Measurements from ENCODE around the gene GLDN.
A peak's percentile ranks its signal among the peaks of the same experiment; 100 is the strongest.
"Not testable (repeated sequence)": the region's sequence is repeated elsewhere in the genome, so short reads cannot be mapped to it uniquely, and the experiment has no call there.

GLDN gene

DNA sequence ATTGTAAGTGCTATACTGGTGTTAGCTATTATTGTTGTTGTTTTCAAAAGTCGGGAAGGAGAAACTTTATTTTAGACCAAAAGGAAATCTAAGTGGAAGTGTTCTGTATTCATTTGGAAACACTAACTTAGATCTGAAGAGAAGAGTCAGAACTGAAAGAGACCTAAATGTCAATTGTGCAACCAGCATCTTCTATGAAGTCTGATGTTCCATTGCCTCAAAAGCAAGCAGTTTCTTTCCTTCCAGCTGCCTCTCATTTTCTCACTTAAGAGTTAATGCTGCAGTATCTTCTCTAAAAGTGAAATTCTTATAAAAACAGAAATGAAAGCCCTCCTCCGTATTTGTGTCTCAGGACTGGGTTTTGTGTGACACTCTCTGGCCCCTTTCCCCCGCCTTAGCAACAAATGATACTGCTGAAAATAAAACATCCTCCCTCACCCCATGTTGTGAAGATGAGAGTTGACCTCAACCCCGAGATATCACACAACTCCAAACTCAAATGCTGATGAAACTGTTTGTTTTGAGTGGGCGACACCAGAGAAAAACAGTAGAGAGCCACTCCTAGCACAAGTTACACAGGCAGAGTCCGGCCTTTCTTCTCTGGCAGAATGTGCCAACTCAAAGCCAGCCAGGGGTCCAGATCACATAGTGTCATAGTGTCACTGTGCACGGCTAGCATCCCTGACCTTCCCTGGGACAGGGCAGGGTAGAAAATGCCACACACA lies 48.9 kb downstream of the GLDN start:
- DNase-seq, result no peak

- DNase-seq, result peak; percentile 18
Observed at GRCh38 chr15:51390966-51391422, 49.5 kb downstream of the GLDN start.

DNA sequence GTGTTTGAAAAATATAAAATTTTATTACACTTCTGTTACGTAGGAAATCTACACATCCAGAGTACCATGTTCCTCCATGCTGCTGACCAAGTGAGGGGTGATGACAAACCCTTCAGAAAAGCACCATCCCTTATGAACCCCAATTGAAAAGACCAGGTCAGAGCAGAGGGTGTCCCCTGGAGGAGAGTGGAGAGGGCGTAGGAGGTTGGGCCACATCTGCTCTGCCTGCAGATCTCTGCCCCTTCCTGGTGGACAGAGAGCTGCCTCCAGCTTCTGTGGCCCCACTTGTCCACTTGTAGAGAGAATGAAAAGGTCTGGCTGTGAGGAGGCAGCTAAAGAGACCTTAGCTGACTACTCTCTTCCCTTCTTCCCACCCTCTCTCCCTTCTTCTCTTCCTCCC lies 55.5 kb downstream of the GLDN start:
- DNase-seq, result no peak

DNA sequence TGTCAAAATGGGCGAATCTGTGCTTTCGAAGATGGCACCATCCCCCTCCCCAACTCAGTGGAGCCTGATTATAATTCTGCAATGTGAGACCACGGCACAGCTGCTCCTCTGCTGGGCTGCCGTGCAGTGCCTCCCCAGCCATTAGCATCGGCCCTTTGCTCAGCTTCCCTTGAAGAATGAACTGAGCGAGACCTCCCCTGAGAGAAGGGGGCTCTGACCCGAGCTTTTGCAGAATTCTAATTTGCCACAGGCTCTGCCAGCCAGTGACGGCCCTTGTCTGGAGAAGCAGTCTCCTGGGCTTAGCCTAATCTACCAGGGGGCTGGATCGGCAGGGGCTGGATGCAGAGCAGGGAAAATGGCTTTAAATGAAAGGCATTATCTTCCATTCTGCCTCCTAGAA lies 57.2 kb downstream of the GLDN start:
- peak; percentile 21 for DNase-seq

DNA sequence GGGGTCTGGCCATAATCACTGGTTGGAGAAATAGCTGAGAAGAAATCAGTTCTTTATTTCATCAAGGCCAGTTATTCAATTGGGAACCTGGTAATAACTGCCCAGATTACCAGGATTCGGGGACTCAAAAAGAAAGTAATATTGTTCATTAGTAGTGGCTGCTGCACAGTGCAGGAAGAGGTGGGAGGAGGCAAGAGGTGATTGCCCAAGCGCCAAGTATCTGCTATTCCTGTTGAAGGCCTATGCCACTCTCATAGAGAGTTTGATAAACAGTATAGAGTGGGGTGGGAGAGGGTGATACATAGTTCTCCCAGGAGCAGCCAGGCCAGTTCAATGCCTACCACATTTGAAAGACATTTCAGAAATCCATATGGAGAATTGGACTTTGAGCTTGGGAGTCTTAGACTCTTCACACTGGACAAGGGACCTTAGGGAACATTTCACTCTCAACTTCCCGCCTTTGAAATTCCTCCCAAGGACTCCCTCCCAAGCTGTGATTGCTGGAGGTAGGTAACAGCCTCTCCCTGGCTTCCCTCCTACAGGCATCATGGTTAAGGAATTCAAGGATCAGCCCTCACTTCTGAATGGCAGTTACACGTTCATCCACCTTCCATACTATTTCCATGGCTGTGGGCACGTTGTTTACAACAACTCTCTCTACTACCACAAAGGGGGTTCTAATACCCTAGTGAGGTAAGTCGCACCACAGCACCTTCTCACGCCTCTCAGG lies 59.8 kb downstream of the GLDN start:
- DNase-seq, result no peak

DNA sequence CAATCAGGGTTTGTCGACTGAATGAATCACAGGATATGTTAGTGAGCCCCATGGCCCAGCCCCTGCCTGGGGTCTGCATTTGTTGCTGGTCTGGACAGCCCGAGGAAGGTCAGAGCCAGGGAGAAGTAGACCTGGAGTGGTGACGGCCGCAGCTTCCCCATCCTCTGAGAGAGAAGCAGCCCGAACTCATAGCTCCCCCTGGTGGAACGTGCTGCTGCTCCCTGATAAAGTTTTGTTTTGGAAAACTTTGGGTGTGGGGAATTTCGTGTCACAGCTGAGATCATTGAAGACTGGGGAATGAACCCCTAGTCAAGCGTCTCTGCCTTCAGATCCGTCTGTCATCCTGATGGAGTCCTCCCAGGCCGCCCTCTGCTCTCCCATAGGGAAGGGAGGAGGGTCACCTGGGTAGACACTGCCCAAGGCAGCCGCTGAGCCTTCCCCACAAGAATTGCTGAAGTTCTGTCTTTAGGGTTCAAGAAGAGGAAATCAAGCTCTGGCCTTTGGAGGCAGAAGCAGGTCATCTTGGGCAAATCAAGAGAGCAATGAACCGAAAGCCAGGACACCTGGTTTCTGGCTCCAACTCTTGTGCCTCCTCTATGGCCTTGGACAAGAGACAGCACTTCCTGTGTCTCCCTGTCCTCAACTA lies 60.5 kb downstream of the GLDN start:
- DNase-seq, result no peak

DNA sequence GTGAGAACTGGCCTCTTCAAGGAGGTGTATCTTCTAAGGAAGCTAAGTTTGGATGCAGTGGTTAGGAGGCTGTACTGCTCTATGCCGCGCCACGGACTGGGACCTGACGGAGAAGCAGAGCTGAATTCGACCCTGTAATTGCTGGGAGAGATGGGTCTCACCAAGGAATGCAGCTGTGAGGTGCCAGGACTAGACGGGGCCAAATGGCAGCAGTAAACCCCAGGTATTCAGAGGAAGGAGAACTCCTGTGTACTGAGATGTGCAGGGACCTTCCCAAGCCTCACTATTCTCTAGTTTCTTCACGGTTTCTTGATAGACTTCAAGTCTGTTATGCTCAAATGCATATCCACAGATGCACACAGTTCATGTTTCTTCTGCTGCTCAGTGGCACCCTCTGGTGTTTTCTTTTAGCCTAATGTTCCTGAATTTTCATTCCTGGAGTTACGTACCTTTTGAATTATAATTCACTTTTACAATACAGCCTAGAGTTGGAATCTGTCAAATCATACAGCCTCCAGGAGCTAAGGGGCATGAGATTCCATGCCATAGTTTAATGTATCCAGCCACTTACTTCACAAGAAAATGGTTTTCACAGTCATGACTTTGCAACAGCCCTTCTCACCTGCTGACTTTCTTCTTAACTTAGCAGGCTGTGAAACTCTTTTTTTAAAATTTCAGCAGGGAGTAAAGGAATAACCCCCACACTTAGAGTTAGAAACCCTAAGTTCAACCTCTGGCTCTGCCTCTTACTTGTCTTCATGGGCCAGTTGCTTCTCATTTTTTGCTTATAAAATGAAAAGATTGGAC lies 61.8 kb downstream of the GLDN start:
- DNase-seq, result peak; percentile 54

GRCh38 chr15:51403946-51404695 lies 62.7 kb downstream of the GLDN start:
- no peak for DNase-seq

DNA sequence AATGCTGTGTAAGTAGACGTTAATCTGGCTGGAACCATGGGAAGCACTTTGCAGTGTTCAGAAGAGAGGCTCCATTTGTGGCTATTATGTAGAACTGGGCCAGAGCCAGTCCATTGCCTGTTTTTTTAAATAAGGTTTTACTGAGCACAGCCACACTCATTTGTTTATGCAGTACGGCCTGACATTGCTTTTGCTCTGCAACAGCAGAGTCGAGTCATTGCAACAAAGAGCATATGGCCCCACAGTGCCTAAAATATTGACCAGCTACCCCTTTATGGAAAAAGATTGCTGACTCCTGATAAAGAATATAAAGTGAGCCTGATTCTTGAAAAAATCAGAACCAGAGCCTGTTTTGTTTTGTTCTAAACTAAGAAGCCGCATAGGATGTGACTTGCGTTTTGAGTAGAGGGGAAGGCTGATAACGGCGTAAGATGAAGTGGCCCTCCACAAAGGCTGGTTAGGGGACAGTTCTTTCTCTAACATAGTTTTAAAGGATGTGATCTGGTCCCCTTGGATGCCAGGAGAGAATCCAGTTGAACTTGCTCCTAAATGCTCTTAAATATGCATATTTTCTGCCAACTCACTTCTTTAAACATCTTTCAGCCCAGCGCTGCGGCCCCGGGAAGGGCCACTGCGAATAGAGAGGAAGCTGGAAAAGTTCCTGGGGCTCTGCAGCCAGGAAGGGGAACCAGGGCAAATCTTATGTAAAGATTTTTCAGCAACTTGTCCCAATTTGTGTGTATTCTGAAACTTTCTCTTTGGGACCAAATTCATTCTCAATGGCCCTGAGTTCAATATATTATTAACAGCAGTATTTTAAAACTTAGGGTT lies 64.5 kb downstream of the GLDN start:
- no peak for DNase-seq

DNA sequence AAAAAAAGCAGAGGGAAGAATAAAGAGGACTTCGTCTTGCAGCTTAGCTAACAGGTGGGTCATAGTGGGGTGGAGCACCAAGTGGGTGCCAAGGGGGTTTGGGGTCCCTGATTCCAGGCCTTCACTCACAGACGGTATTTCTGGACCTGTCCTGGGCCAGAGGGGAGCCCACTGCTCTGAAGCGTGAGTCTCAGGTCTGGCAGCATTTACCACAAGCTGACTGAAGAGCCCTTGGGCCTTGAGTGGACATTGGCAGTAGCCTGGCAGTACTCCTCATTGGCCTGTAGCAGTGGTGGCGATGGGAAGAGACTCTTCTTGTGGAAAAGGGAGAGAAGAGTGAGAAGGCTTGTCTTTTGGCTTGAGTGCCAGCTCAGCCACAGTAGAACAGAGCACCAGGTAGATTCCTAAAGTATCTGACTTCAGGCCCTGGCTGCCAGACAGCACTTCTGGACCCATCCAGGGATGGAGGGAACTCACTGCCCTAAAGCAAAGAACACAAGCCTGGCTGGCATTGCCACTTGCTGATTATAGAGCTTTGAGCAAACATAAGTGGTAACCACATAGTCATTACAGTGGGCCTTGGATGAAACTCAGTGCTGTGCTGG lies 72.9 kb downstream of the GLDN start:
- DNase-seq, result no peak

- DNase-seq, result no peak
Observed at GRCh38 chr15:51416129-51416528, 74.7 kb downstream of the GLDN start.

- not testable (repeated sequence) for DNase-seq
Observed at GRCh38 chr15:51423040-51423439, 81.6 kb downstream of the GLDN start.

DNA sequence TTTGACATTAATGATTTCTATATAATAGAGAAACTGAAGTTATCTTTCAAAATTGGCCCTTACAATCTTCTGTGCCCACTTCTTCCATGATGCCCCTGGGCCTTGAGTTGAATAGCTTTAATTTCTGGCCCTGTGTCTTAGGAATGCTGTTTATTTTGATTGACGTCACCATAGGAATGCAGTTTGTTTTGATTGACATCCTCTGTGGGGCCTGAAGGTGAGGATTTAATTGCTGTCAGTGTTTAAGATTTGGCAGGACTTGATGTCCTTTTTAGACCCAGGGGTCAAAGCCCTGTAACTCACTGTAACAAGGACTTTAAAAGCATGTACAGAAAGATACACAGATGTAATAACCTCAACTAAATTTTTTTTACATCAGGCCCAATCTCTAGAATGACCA lies 83.3 kb downstream of the GLDN start:
- no peak for DNase-seq

GRCh38 chr15:51425517-51426040 lies 84.1 kb downstream of the GLDN start:
- DNase-seq, result peak; percentile 48

DNA sequence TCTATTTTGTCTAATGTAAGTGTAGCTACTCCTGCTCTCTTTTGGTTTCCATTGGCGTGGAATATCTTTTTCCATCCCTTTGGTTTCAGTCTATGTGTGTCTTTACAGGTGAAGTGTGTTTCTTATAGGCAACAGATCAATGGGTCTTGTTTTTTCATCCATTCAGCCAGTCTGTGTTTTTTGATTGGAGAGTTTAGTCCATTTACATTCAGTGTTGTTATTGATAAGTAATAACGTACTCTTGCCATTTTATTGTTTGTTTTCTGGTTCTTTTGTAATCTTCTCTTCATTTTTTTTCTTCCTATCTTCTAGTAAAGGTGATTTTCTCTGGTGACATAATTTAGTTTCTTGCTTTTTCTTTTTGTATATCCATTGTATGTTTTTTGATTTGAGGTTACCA lies 97.1 kb downstream of the GLDN start:
- no peak for DNase-seq

- DNase-seq, result no peak
Observed at GRCh38 chr15:51443282-51443914, 101.9 kb downstream of the GLDN start.

DNA sequence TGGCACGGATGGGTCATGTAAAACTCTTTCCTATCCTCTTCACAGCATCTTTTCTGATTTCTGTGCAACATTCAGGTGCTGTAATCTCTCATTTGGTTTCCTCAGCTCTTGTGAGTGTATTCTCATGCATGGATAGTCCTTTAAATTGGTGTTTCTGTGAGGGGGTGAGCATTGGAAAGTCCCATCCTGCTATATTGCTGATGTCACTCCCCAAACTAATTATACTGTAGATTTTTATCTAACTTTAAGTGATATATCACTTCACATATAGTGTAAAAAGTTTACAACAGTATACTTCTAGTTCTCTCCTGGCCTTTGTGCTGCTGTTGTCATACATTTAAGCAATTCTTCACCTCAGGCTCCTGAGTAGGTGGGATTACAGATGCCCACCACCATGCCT lies 102.7 kb downstream of the GLDN start:
- no peak for DNase-seq

- DNase-seq, result no peak
Observed at GRCh38 chr15:51444807-51445206, 103.4 kb downstream of the GLDN start.

DNA sequence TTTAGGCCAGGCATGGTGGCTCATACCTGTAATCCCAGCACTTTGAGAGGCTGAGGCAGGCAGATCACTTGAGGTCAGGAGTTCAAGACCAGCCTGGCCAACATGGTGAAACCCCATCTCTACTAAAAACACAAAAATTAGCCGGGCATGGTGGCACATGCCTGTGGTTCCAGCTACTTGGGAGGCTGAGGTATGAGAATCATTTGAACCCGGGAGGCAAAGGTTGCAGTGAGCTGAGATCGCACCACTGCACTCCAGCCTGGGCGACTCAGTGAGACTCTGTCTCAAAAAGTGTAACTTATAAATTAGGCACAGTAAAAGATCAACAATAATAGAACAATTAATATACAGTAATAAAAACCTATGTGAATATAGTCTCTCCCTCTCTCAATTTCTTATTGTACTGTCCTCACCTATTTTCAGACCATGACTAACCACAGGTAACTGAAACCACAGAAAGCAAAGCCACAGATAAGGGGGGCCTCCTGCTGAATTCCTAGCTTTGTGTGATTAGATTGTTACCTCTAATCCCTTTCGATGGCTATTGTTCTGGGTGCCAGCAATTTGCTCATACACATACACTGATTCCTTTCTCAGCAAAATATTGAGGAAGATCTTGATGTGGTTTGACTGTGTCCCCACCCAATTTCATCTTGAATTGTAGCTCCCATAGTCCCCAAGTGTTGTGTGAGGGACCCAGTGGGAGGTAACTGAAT lies 104.7 kb downstream of the GLDN start:
- not testable (repeated sequence) for DNase-seq

Data from NCI-H2171 treated with DMSO at 0.1 percent for 48 hours (cell line).